Mesodermal cell (in vitro differentiated cells): Measurements from ENCODE around the gene ZDHHC24.

Source experiments
- H3K27ac ChIP-seq: 2 replicates; pipeline ENCODE4 v1.7.0; 2013; ENCODE audit warnings: mild to moderate bottlenecking, low read depth, low read length, moderate library complexity; ENCODE audit not compliant: severe bottlenecking
- H3K36me3 ChIP-seq: 2 replicates; pipeline ENCODE4 v1.7.1; 2013; ENCODE audit warnings: mild to moderate bottlenecking, low read length, moderate library complexity; ENCODE audit not compliant: control insufficient read depth, insufficient read depth
- H3K4me1 ChIP-seq: one replicate; pipeline ENCODE4 v1.7.1; 2013; ENCODE audit warnings: mild to moderate bottlenecking, low read length; ENCODE audit not compliant: insufficient read depth, control insufficient read depth, poor library complexity, severe bottlenecking
- H3K4me3 ChIP-seq: 2 replicates; pipeline ENCODE4 v1.7.0; 2013; ENCODE audit warnings: low read length, control low read depth, mild to moderate bottlenecking; ENCODE audit not compliant: insufficient read depth, poor library complexity, severe bottlenecking; ENCODE audit errors: extremely low read depth
- H3K9me3 ChIP-seq: 2 replicates; pipeline ENCODE4 v1.7.1; 2013; ENCODE audit warnings: mild to moderate bottlenecking, low read length, moderate library complexity; ENCODE audit not compliant: control insufficient read depth
- WGBS, 2 experiments: methylation state at CpG; one replicate each; pipeline ENCODE4 v1.1.5; 2013; ENCODE audit warnings: missing lambda C conversion rate in 2 of 2; ENCODE audit not compliant: insufficient coverage in 2 of 2; 5-methylcytosine and 5-hydroxymethylcytosine counted together

Gene ZDHHC24

GRCh38 chr11:66556086-66556485 lies 10.2 kb upstream of the ZDHHC24 start:
- Histone ChIP-seq H3K36me3 (no peaks in the 10 kb centered on the region), H3K4me3 (no peak overlapping the region), H3K9me3 (no peaks in the 10 kb centered on the region), H3K27ac (no peak overlapping the region), H3K4me1 (no peaks in the 10 kb centered on the region)
- WGBS, 2 experiments, result 88 to 90% methylated on average over 7 of the region's 7 CpGs

- no peaks in the 10 kb centered on the region for H3K9me3 ChIP-seq
- no peaks in the 10 kb centered on the region for H3K4me1 ChIP-seq
- no peak overlapping the region for H3K27ac ChIP-seq
- H3K4me3 ChIP-seq, result no peak overlapping the region
- WGBS, 2 experiments, result 87 to 95% methylated on average over 3 of the region's 3 CpGs
- no peaks in the 10 kb centered on the region for H3K36me3 ChIP-seq
Measured at GRCh38 chr11:66555416-66555815, 9.6 kb upstream of the ZDHHC24 start.

- Histone ChIP-seq H3K36me3 (no peaks in the 10 kb centered on the region), H3K4me3 (no peak overlapping the region), H3K4me1 (no peaks in the 10 kb centered on the region), H3K9me3 (no peaks in the 10 kb centered on the region), H3K27ac (no peak overlapping the region)
- 87 to 90% methylated on average over 5 of the region's 5 CpGs for WGBS, 2 experiments
Measured at GRCh38 chr11:66554602-66555001, 8.8 kb upstream of the ZDHHC24 start.

GRCh38 chr11:66550887-66551286 lies 5.0 kb upstream of the ZDHHC24 start:
- WGBS, 2 experiments, result 86% methylated on average over 3 of the region's 4 CpGs
- no peak overlapping the region for H3K27ac ChIP-seq
- no peak overlapping the region for H3K4me3 ChIP-seq
- no peaks in the 10 kb centered on the region for H3K9me3 ChIP-seq
- H3K4me1 ChIP-seq, result no peaks in the 10 kb centered on the region
- no peaks in the 10 kb centered on the region for H3K36me3 ChIP-seq

- Histone ChIP-seq H3K27ac (no peak overlapping the region), H3K36me3 (no peaks in the 10 kb centered on the region), H3K9me3 (no peaks in the 10 kb centered on the region), H3K4me3 (no peak overlapping the region), H3K4me1 (peaks cover 4% of the 10 kb centered on the region)
- WGBS, 2 experiments, result 100% methylated on average over 1 of the region's 3 CpGs; no CpG with 5 or more reads in 1 of the 2 experiments
Measured at GRCh38 chr11:66549696-66550095, 3.8 kb upstream of the ZDHHC24 start.

- Histone ChIP-seq H3K27ac (no peak overlapping the region), H3K4me1 (peaks cover 4% of the 10 kb centered on the region), H3K36me3 (no peaks in the 10 kb centered on the region), H3K9me3 (no peaks in the 10 kb centered on the region), H3K4me3 (no peak overlapping the region)
- WGBS, 2 experiments, result 72 to 81% methylated on average over 10 of the region's 16 CpGs
Measured at GRCh38 chr11:66548774-66549630, 3.2 kb upstream of the ZDHHC24 start.

GRCh38 chr11:66548041-66548440 lies 2.2 kb upstream of the ZDHHC24 start:
- no peak overlapping the region for H3K27ac ChIP-seq

GRCh38 chr11:66547662-66548009 lies 1.8 kb upstream of the ZDHHC24 start:
- Histone ChIP-seq H3K4me3 (no peak overlapping the region), H3K4me1 (peaks cover 4% of the 10 kb centered on the region), H3K9me3 (no peaks in the 10 kb centered on the region), H3K36me3 (no peaks in the 10 kb centered on the region), H3K27ac (no peak overlapping the region)
- 19 to 30% methylated on average over 3 of the region's 5 CpGs for WGBS, 2 experiments

More at GRCh38 chr11:66548041-66548440, 2.2 kb upstream of the ZDHHC24 start:
- Histone ChIP-seq H3K36me3 (no peaks in the 10 kb centered on the region), H3K4me1 (peaks cover 4% of the 10 kb centered on the region), H3K4me3 (no peak overlapping the region), H3K9me3 (no peaks in the 10 kb centered on the region)
- 80 to 82% methylated on average over 11 of the region's 11 CpGs for WGBS, 2 experiments

- Histone ChIP-seq H3K36me3 (peaks cover 2% of the 10 kb centered on the region), H3K4me1 (peaks cover 4% of the 10 kb centered on the region), H3K9me3 (no peaks in the 10 kb centered on the region), H3K27ac (peak overlapping the region; percentile 16), H3K4me3 (peak overlapping the region; percentile 77)
- WGBS, 2 experiments, result 20 to 43% methylated on average over 15 to 17 of the region's 18 CpGs
Measured at GRCh38 chr11:66546966-66547661, 1.3 kb upstream of the ZDHHC24 start.

- peak within 1 kb of the TSS; percentile 77 for H3K4me3 ChIP-seq
- no peaks in the 10 kb centered on the region for H3K9me3 ChIP-seq
- 7% methylated on average over 24 to 29 of the region's 37 CpGs for WGBS, 2 experiments
- peaks cover 4% of the 10 kb centered on the region for H3K4me1 ChIP-seq
- H3K27ac ChIP-seq, result peak within 1 kb of the TSS; percentile 59
- peaks cover 9% of the 10 kb centered on the region for H3K36me3 ChIP-seq
Measured at GRCh38 chr11:66546368-66546965, 619 bp upstream of the ZDHHC24 start, which contains the start of gene ACTN3. Gene ACTN3, plus strand, starts transcription at chr11:66546903. Its CDS starts 35 bp downstream, at chr11:66546938.
